Measurements from ENCODE around the gene ZNF341.
A peak's percentile ranks its signal among the peaks of the same experiment; 100 is the strongest.
"Not testable (repeated sequence)": the region's sequence is repeated elsewhere in the genome, so short reads cannot be mapped to it uniquely, and the experiment has no call there.

The ZNF341 gene

DNA sequence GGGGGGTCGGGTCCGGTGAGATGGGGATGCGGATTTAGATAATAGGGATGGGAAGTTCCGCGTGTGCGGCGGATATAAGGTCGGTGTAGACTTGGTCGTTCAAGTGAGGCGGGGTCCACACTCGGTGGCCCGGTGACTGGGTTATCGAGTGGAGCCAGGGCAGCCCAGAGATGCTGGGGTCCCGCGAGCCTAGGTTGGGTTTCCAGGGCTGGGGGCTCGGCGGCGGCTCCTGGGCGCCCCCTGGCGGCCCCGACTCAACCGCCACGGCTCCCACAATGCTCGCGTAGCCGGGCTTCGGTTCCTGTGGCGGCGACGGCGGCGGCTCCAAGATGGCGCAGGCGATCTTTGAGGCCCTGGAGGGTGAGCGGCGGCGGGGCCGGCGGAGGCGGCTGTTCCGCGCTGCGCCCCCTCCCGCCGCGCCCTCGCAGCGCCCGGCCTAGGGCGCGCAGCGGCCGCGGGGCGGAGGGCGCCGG, at the start of gene ZNF341:
ZNF341 (plus strand) TSS at position 304 of the 473 bp plus-strand sequence; CDS start at position 330, 26 bp downstream.
- peak; percentile 91 for DNase-seq (ENCODE audit: low spot score)

- DNase-seq (ENCODE audit: low spot score) = no peak
These were observed 47.1 kb upstream of the ZNF341 start for GRCh38 chr20:33684533-33685327.

- no peak for DNase-seq (ENCODE audit: low spot score)
These were observed 46.3 kb upstream of the ZNF341 start for GRCh38 chr20:33685328-33686099.

- DNase-seq (ENCODE audit: low spot score) = peak; percentile 93
These were observed 45.5 kb upstream of the ZNF341 start, which contains the start of gene E2F1 for GRCh38 chr20:33686100-33686983. TSS of gene E2F1 (minus strand) at chr20:33686385. CDS start at chr20:33686264, 121 bp downstream.

GRCh38 chr20:33686984-33687366, 44.8 kb upstream of the ZNF341 start:
- no peak for DNase-seq (ENCODE audit: low spot score)

- no peak for DNase-seq (ENCODE audit: low spot score)
These were observed 44.4 kb upstream of the ZNF341 start for GRCh38 chr20:33687370-33687915.

- no peak for DNase-seq (ENCODE audit: low spot score)
These were observed 43.5 kb upstream of the ZNF341 start for GRCh38 chr20:33687993-33688937.

GRCh38 chr20:33688938-33689424, 42.8 kb upstream of the ZNF341 start:
- DNase-seq (ENCODE audit: low spot score) = no peak

GRCh38 chr20:33689493-33689892, 42.3 kb upstream of the ZNF341 start:
- DNase-seq (ENCODE audit: low spot score) = no peak

DNA sequence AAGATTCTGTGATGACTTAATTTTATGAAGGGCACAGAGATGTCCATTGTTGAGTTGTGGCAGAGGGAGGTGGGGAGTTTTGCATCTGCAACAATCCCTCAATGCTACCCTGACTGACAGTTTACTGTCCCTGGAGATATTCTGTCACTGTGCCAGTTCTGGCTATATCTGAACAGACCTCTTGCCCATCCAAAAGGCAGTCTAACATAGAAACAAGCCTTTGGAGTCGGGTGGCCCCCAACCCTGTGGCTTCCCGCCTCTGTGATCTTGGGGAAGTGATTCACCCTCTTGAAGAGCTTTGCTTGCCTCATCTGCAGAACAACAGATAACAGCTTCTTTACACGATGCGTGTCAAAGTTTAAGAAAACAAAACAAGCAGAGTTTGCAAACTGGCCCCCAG, 41.8 kb upstream of the ZNF341 start:
- peak; percentile 63 for DNase-seq (ENCODE audit: low spot score)

DNA sequence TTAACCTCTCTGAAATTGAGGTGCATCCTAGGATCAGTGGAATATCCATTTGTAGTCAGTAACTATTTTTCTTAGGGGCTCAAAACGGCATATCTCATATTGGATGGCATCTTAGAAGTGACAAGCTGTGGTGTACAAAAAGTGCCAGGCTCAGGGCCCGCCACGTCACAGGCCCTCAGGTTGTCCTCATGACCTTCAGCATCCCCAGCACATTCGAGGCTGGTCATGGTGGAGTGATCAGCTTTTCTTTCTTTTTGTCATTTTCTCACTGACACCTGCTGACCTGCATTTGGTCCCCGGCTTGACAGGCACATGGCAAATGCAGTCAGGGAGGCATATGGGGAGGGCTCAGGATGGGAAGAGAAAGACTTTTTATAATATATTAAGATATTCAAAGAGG, 38.5 kb upstream of the ZNF341 start:
- no peak for DNase-seq (ENCODE audit: low spot score)

DNA sequence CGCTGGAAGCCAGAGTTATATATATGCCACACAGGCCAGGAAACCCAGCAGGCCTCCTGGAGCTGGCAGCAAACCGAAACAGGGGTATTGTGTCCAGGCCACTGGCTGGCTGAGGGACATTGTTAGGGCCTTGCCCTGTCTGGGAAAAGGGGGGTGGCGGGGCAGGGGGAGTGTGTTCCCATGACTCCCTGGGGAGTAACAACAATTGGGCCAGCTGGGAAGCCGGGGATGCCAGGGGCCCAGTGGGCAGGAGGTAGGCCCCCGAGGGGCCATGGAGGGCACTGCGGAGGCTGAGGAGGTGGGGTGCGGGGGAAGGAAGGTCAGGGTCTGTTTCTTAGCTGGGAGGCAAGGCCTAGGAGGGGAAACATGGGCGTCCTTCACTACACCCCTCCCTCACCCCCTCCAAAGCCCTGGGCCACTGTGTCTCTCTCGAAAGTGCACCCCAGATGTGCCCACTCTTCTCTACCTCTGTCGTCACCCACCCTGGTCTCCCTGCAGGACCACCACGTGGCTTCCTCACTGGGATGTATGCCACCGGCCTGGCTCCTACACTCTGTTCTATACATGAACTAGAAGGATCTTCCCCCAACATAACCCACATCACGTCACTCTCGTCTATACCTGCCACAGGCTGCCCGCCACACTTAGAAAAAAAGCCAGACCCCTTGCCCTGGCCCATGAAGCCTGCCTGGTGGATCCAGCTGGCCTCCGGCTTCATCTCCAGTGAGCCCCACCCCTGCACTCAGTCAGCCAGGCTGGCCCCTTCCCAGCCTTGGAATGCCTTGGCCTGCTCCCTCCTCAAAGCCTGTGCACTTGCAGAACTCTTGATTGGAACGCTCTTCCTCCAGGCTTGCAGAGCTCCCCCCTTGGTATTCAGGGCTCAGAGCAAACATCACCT, 37.8 kb upstream of the ZNF341 start:
- DNase-seq (ENCODE audit: low spot score) = no peak

GRCh38 chr20:33694639-33695012, 37.2 kb upstream of the ZNF341 start:
- no peak for DNase-seq (ENCODE audit: low spot score)

DNA sequence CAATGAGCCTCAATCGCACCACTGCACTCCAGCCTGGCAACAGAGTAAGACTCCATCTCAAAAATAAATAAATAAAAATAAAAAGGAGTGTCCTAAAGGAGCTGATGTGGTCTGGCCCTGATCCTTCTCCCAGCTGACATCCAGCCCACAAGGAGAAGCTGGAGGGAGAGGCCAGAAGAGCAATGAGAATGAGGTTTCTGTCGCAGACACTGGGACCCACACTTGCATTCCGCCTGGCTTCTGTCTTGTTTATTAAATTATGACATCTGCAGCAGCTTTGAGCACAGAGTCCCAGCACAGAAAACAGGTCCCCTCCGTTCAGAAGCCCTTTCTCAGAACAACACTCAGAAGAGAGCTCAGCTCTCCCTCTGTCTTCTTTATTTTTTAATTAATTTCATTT, 35.3 kb upstream of the ZNF341 start:
- no peak for DNase-seq (ENCODE audit: low spot score)

GRCh38 chr20:33697129-33697528, 34.7 kb upstream of the ZNF341 start:
- no peak for DNase-seq (ENCODE audit: low spot score)

- not testable (repeated sequence) for DNase-seq (ENCODE audit: low spot score)
These were observed 32.8 kb upstream of the ZNF341 start for GRCh38 chr20:33698966-33699365.

GRCh38 chr20:33700696-33701441, 30.9 kb upstream of the ZNF341 start:
- DNase-seq (ENCODE audit: low spot score) = not testable (repeated sequence)

- no peak for DNase-seq (ENCODE audit: low spot score)
These were observed 30.0 kb upstream of the ZNF341 start for GRCh38 chr20:33701629-33702450.
